Measurements from ENCODE around the gene MGME1.

The MGME1 gene

GRCh38 chr20:17966432-17967310 lies 2.1 kb upstream of the MGME1 start:
- peak overlapping the region; percentile 100 for H3K27ac ChIP-seq
- peaks cover 66% of the 10 kb centered on the region for H4K20me1 ChIP-seq
- H3K36me3 ChIP-seq: peaks cover 42% of the 10 kb centered on the region
- TF ChIP-seq Cebpa-rat (IDR thresholded peaks at IDR 0.05): no peak
- no peaks in the 10 kb centered on the region for H3K27me3 ChIP-seq
- peak overlapping the region; percentile 96 for H3K4me2 ChIP-seq
- no peaks in the 10 kb centered on the region for H3K9me3 ChIP-seq
- H3K4me1 ChIP-seq: peaks cover 30% of the 10 kb centered on the region
- H3K9ac ChIP-seq: peak overlapping the region; percentile 100
- peak overlapping the region; percentile 92 for H3K4me3 ChIP-seq

DNA sequence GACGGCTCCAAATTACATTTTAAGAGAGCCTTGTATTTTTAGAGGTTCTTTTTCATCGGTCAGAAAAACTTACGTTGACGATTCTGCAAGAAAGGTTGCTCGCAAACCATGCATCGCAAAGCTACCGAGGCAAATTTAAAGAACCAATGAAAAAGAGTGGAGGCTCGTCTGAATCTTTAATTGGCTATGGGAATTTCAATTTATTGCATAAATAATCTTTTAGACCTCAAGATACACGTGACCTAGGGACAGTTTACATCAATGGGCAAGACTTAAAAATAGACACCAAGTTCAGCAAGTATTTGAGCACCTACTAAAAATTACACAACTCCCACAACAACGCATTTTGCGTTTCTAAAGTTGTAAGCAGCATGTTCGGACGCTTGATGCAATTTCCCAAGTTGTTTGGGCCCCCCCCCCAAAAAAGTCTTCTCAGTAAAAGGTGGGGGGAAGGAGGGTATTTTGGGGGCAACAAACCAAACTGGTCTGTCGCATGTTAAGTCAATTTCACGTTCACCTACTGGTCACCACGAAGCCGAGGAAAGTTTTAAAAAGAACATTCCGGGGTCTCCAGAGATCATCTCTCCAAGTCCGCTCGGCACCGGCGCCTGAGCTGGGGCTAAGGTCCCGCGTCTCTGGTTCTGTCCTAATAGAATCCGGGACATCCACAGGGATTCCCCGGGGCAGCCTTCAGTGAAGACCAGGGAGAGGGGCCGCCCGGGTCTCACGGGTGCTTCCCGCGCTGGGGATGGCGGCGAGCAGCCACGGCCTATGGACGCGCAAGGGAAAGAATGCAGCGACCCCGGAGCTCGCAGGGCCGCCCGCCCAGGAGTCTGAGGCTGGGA lies 1.1 kb upstream of the MGME1 start:
- TF ChIP-seq Cebpa-rat (IDR thresholded peaks at IDR 0.05): no peak
- H3K36me3 ChIP-seq: peaks cover 42% of the 10 kb centered on the region

GRCh38 chr20:17969278-17969883 lies 563 bp downstream of the MGME1 start:
- Histone ChIP-seq H3K27me3 (no peaks in the 10 kb centered on the region), H3K36me3 (peaks cover 26% of the 10 kb centered on the region; the same call in 1 of the 2 replicates), H3K4me1 (peaks cover 39% of the 10 kb centered on the region), H3K27ac (peak overlapping the region; percentile 100), H3K9ac (peak overlapping the region; percentile 100), H3K4me2 (peak overlapping the region; percentile 95), H3K4me3 (peak overlapping the region; percentile 92), H4K20me1 (peaks cover 39% of the 10 kb centered on the region), H3K9me3 (no peaks in the 10 kb centered on the region)
- TF ChIP-seq Cebpa-rat (IDR thresholded peaks at IDR 0.05): no peak

More for the DNA sequence above, 1.1 kb upstream of the MGME1 start:
- H3K9me3 ChIP-seq: no peaks in the 10 kb centered on the region
- H3K4me3 ChIP-seq: peak overlapping the region; percentile 92
- peaks cover 56% of the 10 kb centered on the region for H4K20me1 ChIP-seq
- H3K27ac ChIP-seq: peak overlapping the region; percentile 100
- peaks cover 37% of the 10 kb centered on the region for H3K4me1 ChIP-seq
- peak overlapping the region; percentile 100 for H3K9ac ChIP-seq
- H3K27me3 ChIP-seq: no peaks in the 10 kb centered on the region
- H3K4me2 ChIP-seq: peak overlapping the region; percentile 96

DNA sequence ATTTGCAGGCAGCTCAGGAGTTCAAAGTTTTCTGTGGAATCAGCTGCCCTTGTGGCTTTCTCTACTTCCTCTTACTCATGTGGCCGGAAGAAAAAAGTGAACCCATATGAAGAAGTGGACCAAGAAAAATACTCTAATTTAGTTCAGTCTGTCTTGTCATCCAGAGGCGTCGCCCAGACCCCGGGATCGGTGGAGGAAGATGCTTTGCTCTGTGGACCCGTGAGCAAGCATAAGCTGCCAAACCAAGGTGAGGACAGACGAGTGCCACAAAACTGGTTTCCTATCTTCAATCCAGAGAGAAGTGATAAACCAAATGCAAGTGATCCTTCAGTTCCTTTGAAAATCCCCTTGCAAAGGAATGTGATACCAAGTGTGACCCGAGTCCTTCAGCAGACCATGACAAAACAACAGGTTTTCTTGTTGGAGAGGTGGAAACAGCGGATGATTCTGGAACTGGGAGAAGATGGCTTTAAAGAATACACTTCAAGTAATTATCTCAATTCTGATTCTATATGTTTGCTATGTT lies 1.1 kb downstream of the MGME1 start:
- H3K9me3 ChIP-seq: no peaks in the 10 kb centered on the region
- no peak for TF ChIP-seq Cebpa-rat (IDR thresholded peaks at IDR 0.05)
- H3K27ac ChIP-seq: peak overlapping the region; percentile 100
- H3K4me3 ChIP-seq: peak overlapping the region; percentile 92
- peaks cover 24% of the 10 kb centered on the region; the same call in 1 of the 2 replicates for H3K36me3 ChIP-seq
- H4K20me1 ChIP-seq: peaks cover 34% of the 10 kb centered on the region
- H3K27me3 ChIP-seq: no peaks in the 10 kb centered on the region
- H3K4me1 ChIP-seq: peaks cover 40% of the 10 kb centered on the region
- peak overlapping the region; percentile 100 for H3K9ac ChIP-seq
- peak overlapping the region; percentile 95 for H3K4me2 ChIP-seq

DNA sequence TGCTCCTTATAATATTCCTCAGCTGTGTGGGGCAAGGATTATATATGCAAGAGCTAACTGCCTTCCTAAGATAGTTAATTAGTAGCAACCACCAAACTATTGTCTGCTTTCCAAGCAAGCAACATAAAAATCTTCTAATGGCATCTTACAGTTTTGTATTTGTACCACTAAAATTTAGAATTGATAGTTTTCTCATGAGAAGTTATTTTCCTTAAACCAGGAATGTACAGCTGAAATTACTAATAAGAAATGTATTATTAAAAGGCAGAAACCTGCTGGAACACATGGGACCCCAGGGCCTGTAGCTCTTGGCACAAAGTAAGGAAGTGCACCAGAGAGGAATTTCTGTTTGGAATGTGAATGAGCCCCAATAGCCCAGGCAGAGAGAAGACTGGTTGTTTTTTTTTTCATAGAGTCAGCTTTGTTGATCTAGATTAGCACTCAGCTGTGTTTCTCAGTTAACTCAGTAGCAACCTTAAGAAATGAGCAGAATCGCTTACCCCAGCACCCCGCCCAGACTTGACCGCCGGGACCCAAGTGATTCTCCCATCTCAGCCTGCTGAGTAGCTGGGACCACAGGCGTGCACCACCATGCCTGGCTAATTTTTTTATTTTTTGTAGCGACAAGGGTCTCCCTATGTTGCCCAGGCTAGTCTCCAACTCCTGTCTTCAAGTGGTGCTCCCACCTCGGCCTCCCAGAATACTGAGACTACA lies 2.6 kb downstream of the MGME1 start:
- peak overlapping the region; percentile 100 for H3K27ac ChIP-seq
- peaks cover 52% of the 10 kb centered on the region for H3K4me1 ChIP-seq
- peak overlapping the region; percentile 95 for H3K4me2 ChIP-seq
- H3K36me3 ChIP-seq: peaks cover 24% of the 10 kb centered on the region
- peak overlapping the region; percentile 100 for H3K9ac ChIP-seq
- TF ChIP-seq Cebpa-rat (IDR thresholded peaks at IDR 0.05): no peak
- H3K27me3 ChIP-seq: no peaks in the 10 kb centered on the region
- no peaks in the 10 kb centered on the region for H3K9me3 ChIP-seq
- peaks cover 18% of the 10 kb centered on the region for H4K20me1 ChIP-seq
- peak overlapping the region; percentile 92 for H3K4me3 ChIP-seq

DNA sequence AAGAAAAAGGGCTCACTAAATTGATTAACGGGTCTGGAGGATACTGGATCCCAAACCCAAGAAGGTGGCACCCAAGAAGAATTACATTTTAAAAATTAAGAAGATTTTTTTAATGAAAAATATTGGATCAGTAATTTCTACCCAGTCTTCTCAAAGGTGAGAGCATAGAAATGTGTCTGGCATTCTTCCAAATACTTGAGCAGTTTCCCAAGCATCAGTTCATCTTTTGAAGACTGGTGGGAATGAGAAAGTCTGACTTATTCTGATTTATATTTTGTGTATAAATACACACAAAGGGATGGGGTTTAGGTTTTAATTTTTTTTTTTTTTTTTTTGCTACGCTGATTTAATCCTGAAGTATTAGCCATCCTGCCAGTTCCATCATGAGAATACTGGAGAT lies 3.3 kb downstream of the MGME1 start:
- Histone ChIP-seq H3K27ac (peak overlapping the region; percentile 100), H3K4me2 (peak overlapping the region; percentile 95), H3K4me1 (peaks cover 52% of the 10 kb centered on the region), H3K4me3 (peak overlapping the region; percentile 92), H3K9me3 (no peaks in the 10 kb centered on the region), H4K20me1 (peaks cover 12% of the 10 kb centered on the region; the same call in 1 of the 2 replicates), H3K36me3 (peaks cover 25% of the 10 kb centered on the region), H3K9ac (peak overlapping the region; percentile 100), H3K27me3 (no peaks in the 10 kb centered on the region)
- TF ChIP-seq Cebpa-rat (IDR thresholded peaks at IDR 0.05): no peak

- H3K36me3 ChIP-seq: peaks cover 64% of the 10 kb centered on the region
- H3K9me3 ChIP-seq: no peaks in the 10 kb centered on the region
- H3K9ac ChIP-seq: no peak overlapping the region
- TF ChIP-seq Cebpa-rat (IDR thresholded peaks at IDR 0.05): no peak
- no peaks in the 10 kb centered on the region for H3K27me3 ChIP-seq
- H3K4me2 ChIP-seq: no peak overlapping the region
- no peaks in the 10 kb centered on the region for H4K20me1 ChIP-seq
- no peak overlapping the region for H3K4me3 ChIP-seq
- H3K27ac ChIP-seq: no peak overlapping the region
- H3K4me1 ChIP-seq: peaks cover 49% of the 10 kb centered on the region
Observed at GRCh38 chr20:17976305-17976704, 7.5 kb downstream of the MGME1 start.

DNA sequence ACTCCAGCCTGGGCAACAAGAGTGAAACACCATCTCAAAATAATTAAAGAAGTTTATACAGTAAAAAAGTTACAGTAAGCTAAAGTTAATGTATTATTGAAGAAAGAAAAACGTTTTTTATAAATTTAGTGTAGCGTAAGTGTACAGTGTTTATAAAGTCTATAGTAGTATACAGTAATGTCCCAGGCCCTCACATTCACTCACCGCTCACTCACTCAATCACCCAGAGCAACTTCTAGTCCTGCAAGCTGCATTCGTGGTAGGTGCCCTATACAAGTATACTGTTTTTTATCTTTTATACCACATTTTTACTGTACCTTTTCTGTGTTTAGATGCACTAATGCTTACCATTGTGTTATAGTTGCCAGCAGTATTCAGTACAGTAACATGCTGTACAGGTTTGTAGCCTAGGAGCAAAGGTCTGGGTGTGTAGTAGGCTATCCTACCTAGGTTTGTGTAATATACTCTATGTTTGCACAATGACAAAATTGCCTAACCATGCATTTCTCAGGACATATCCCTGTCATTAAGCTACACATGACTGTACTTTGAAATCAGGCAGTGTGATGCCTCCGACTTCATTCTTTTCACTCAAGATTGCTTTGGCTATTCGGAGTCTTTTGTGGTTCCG lies 16.7 kb downstream of the MGME1 start:
- peaks cover 18% of the 10 kb centered on the region for H4K20me1 ChIP-seq
- no peak for TF ChIP-seq Cebpa-rat (IDR thresholded peaks at IDR 0.05)
- H3K27ac ChIP-seq: no peak overlapping the region
- H3K4me2 ChIP-seq: no peak overlapping the region
- H3K9me3 ChIP-seq: no peaks in the 10 kb centered on the region
- no peak overlapping the region for H3K4me3 ChIP-seq
- no peak overlapping the region for H3K9ac ChIP-seq
- peaks cover 30% of the 10 kb centered on the region for H3K4me1 ChIP-seq
- no peaks in the 10 kb centered on the region for H3K27me3 ChIP-seq
- H3K36me3 ChIP-seq: peaks cover 87% of the 10 kb centered on the region

All from BLaER1 (cell line).